Neural progenitor cell (in vitro differentiated cells): Measurements from ENCODE around the gene USP27X. TPM values are rescaled to one million over a fixed set of nuclear protein-coding genes. Genes with fewer than 3 reads are reported as not detected.

ENCODE experiments used
- DNase-seq: peaks from one replicate; pipeline ENCODE4 v3.0.0-alpha.2; 2016; ENCODE audit warnings: low spot score
- H2AFZ ChIP-seq: fragments of 200-600 bp; sonication (generic); replicated peaks from 2 replicates; pipeline ENCODE4 v1.6.1; 2016; ENCODE audit warnings: antibody characterized with exemption
- H3F3A ChIP-seq: fragments of 200-600 bp; sonication (generic); 2 replicates; pipeline ENCODE4 v1.6.1; 2016; ENCODE audit warnings: antibody characterized with exemption, low read depth
- H3K27ac ChIP-seq: fragments of 200-600 bp; sonication (generic); 2 replicates; pipeline ENCODE4 v1.5.1; 2016; ENCODE audit warnings: mild to moderate bottlenecking
- H3K27me3 ChIP-seq: fragments of 200-600 bp; sonication (generic); 2 replicates; pipeline ENCODE4 v1.6.1; 2016; ENCODE audit warnings: mild to moderate bottlenecking, moderate library complexity
- H3K36me3 ChIP-seq: fragments of 200-600 bp; sonication (generic); 2 replicates; pipeline ENCODE4 v1.5.1; 2016
- H3K4me1 ChIP-seq: fragments of 200-600 bp; sonication (generic); 2 replicates; pipeline ENCODE4 v1.6.1; 2016; ENCODE audit warnings: mixed run types
- H3K4me2 ChIP-seq: fragments of 200-600 bp; sonication (generic); 2 replicates; pipeline ENCODE4 v1.6.1; 2016
- H3K4me3 ChIP-seq: fragments of 200-600 bp; sonication (generic); 2 replicates; pipeline ENCODE4 v1.5.1; 2016
- H3K79me2 ChIP-seq: fragments of 200-600 bp; sonication (generic); 2 replicates; pipeline ENCODE4 v1.6.1; 2016; ENCODE audit warnings: low read depth
- H3K9ac ChIP-seq: fragments of 200-600 bp; sonication (generic); 2 replicates; pipeline ENCODE4 v1.6.1; 2016
- H3K9me3 ChIP-seq: fragments of 200-600 bp; sonication (generic); 2 replicates; pipeline ENCODE4 v1.5.1; 2016; ENCODE audit warnings: low read depth
- H4K20me1 ChIP-seq: fragments of 200-600 bp; sonication (generic); 2 replicates; pipeline ENCODE4 v1.6.1; 2016; ENCODE audit warnings: low read depth
- H3K27ac Mint-ChIP-seq: 3 replicates; pipeline ENCODE4 v1.8.0; 2021; ENCODE audit warnings: mixed read lengths
- H3K27me3 Mint-ChIP-seq: 2 replicates; pipeline ENCODE4 v1.8.0; 2022; ENCODE audit warnings: low read depth, mild to moderate bottlenecking, inconsistent platforms, moderate library complexity, mixed read lengths; ENCODE audit not compliant: insufficient read depth
- H3K36me3 Mint-ChIP-seq: 3 replicates; pipeline ENCODE4 v1.8.0; 2021; ENCODE audit warnings: mixed read lengths
- H3K4me1 Mint-ChIP-seq: 3 replicates; pipeline ENCODE4 v1.8.0; 2021; ENCODE audit warnings: mixed read lengths
- H3K4me3 Mint-ChIP-seq: 3 replicates; pipeline ENCODE4 v1.8.0; 2021; ENCODE audit warnings: mild to moderate bottlenecking, moderate library complexity, mixed read lengths
- H3K9me3 Mint-ChIP-seq: 3 replicates; pipeline ENCODE4 v1.8.0; 2020; ENCODE audit warnings: mixed read lengths
- CTCF ChIP-seq: fragments of 200-600 bp; sonication (generic); IDR thresholded peaks from 2 replicates; pipeline ENCODE4 v1.5.1; 2017; ENCODE audit warnings: antibody characterized with exemption, mild to moderate bottlenecking
- EZH2 ChIP-seq: fragments of 200-600 bp; sonication (generic); IDR thresholded peaks from 2 replicates; pipeline ENCODE4 v1.6.1; 2017; ENCODE audit warnings: antibody characterized with exemption, mild to moderate bottlenecking, moderate library complexity
- EZH2phosphoT487 ChIP-seq: fragments of 200-600 bp; sonication (generic); IDR thresholded peaks from 2 replicates; pipeline ENCODE4 v1.6.1; 2017; ENCODE audit warnings: antibody characterized with exemption
- total RNA-seq: library from RNA; depleted of rRNA; stranded (reverse); fragments of >200 nt; gene quantifications from 2 replicates; pipeline ENCODE4 v1.2.3, GENCODE V29; 2015; ENCODE audit warnings: low replicate concordance

Gene USP27X
- total RNA-seq, 1 donor from 2014 or later = 4.2 TPM

GRCh38 chrX:49842621-49843020 is 36.7 kb upstream of the USP27X start:
- H3K4me1 ChIP-seq = no peaks in the 10 kb centered on the region
- no peaks in the 10 kb centered on the region for H3K9me3 Mint-ChIP-seq
- H3K9me3 ChIP-seq = peaks cover 3% of the 10 kb centered on the region
- H3F3A ChIP-seq = no peaks in the 10 kb centered on the region
- H3K27ac Mint-ChIP-seq = peak overlapping the region; percentile 83
- H3K36me3 ChIP-seq = no peaks in the 10 kb centered on the region
- no peak overlapping the region for H3K4me3 Mint-ChIP-seq
- no peaks in the 10 kb centered on the region for H4K20me1 ChIP-seq
- peaks cover 47% of the 10 kb centered on the region for H3K4me1 Mint-ChIP-seq
- no peak for TF ChIP-seq CTCF
- TF ChIP-seq EZH2phosphoT487 = no peak
- H3K4me2 ChIP-seq = no peak overlapping the region
- no peaks in the 10 kb centered on the region for H3K27me3 ChIP-seq
- H3K79me2 ChIP-seq = no peaks in the 10 kb centered on the region
- no peak overlapping the region for H3K4me3 ChIP-seq
- no peak overlapping the region for H3K9ac ChIP-seq
- no peak overlapping the region for H2AFZ ChIP-seq
- no peak for DNase-seq
- H3K36me3 Mint-ChIP-seq = no peaks in the 10 kb centered on the region
- peaks cover 6% of the 10 kb centered on the region for H3K27me3 Mint-ChIP-seq
- H3K27ac ChIP-seq = no peak overlapping the region

GRCh38 chrX:49844611-49845010 is 34.7 kb upstream of the USP27X start:
- Histone ChIP-seq H3K4me3 (no peak overlapping the region), H3K4me1 (no peaks in the 10 kb centered on the region), H3K9ac (no peak overlapping the region), H3K9me3 (peaks cover 6% of the 10 kb centered on the region), H3K27me3 (no peaks in the 10 kb centered on the region), H3K79me2 (no peaks in the 10 kb centered on the region), H3K36me3 (no peaks in the 10 kb centered on the region), H2AFZ (no peak overlapping the region), H4K20me1 (no peaks in the 10 kb centered on the region), H3F3A (no peaks in the 10 kb centered on the region), H3K27ac (no peak overlapping the region), H3K4me2 (no peak overlapping the region)
- H3K9me3 Mint-ChIP-seq = no peaks in the 10 kb centered on the region
- H3K27ac Mint-ChIP-seq = peak overlapping the region; percentile 92
- DNase-seq = no peak
- peaks cover 6% of the 10 kb centered on the region for H3K27me3 Mint-ChIP-seq
- H3K4me3 Mint-ChIP-seq = no peak overlapping the region
- no peaks in the 10 kb centered on the region for H3K36me3 Mint-ChIP-seq
- H3K4me1 Mint-ChIP-seq = peaks cover 47% of the 10 kb centered on the region
- TF ChIP-seq CTCF (no peak), EZH2phosphoT487 (no peak), EZH2 (no peak)

GRCh38 chrX:49845701-49846403 is 33.4 kb upstream of the USP27X start:
- no peak overlapping the region for H2AFZ ChIP-seq
- no peaks in the 10 kb centered on the region for H3K27me3 ChIP-seq
- no peak overlapping the region for H3K9ac ChIP-seq
- H4K20me1 ChIP-seq = no peaks in the 10 kb centered on the region
- H3K4me2 ChIP-seq = no peak overlapping the region
- TF ChIP-seq EZH2 = no peak
- Mint-ChIP-seq H3K9me3 (no peaks in the 10 kb centered on the region), H3K27me3 (peaks cover 6% of the 10 kb centered on the region), H3K36me3 (no peaks in the 10 kb centered on the region), H3K27ac (peak overlapping the region; percentile 94), H3K4me3 (no peak overlapping the region), H3K4me1 (peaks cover 42% of the 10 kb centered on the region)
- no peak for DNase-seq
- H3K36me3 ChIP-seq = no peaks in the 10 kb centered on the region
- no peak overlapping the region for H3K27ac ChIP-seq
- no peaks in the 10 kb centered on the region for H3K79me2 ChIP-seq
- H3F3A ChIP-seq = no peaks in the 10 kb centered on the region
- H3K9me3 ChIP-seq = peaks cover 6% of the 10 kb centered on the region
- no peaks in the 10 kb centered on the region for H3K4me1 ChIP-seq
- no peak overlapping the region for H3K4me3 ChIP-seq

- Histone ChIP-seq H3F3A (no peaks in the 10 kb centered on the region), H3K27ac (no peak overlapping the region), H3K4me2 (no peak overlapping the region), H3K4me1 (no peaks in the 10 kb centered on the region), H3K79me2 (no peaks in the 10 kb centered on the region), H3K36me3 (no peaks in the 10 kb centered on the region), H4K20me1 (no peaks in the 10 kb centered on the region), H3K9ac (no peak overlapping the region), H3K4me3 (no peak overlapping the region), H3K27me3 (no peaks in the 10 kb centered on the region), H3K9me3 (peaks cover 6% of the 10 kb centered on the region), H2AFZ (no peak overlapping the region)
- Mint-ChIP-seq H3K27ac (peak overlapping the region; percentile 70), H3K9me3 (no peaks in the 10 kb centered on the region), H3K27me3 (peaks cover 6% of the 10 kb centered on the region), H3K4me3 (no peak overlapping the region), H3K36me3 (no peaks in the 10 kb centered on the region), H3K4me1 (peaks cover 36% of the 10 kb centered on the region)
- TF ChIP-seq CTCF (no peak), EZH2 (no peak), EZH2phosphoT487 (no peak)
- DNase-seq = no peak
These were observed 32.8 kb upstream of the USP27X start for GRCh38 chrX:49846522-49846921.
